GM13977 (cell line): ENCODE data around the gene EXOC8.

ENCODE experiments used
- DNase-seq: peaks from one replicate; pipeline ENCODE4 v3.0.0; 2012; ENCODE audit warnings: low spot score
- CTCF ChIP-seq: IDR thresholded peaks from 2 replicates; pipeline ENCODE4 v1.5.1; 2012; ENCODE audit warnings: mild to moderate bottlenecking, control low read depth; ENCODE audit not compliant: insufficient read depth; ENCODE audit errors: extremely low read depth, missing control alignments
- in situ Hi-C: fragments of 300-500 bp; cut with MboI; formaldehyde crosslinking; loops from one replicate; pipeline ENCODE4 v1.12.0; 2022; ENCODE audit warnings: low sequenced_read_pairs, low pct_unique_long_range_greater_than_20kb, mixed read lengths, inconsistent platforms; ENCODE audit not compliant: unreplicated experiment

EXOC8 gene

GRCh38 chr1:231329483-231329882 lies 8.2 kb downstream of the EXOC8 start:
- no peak for DNase-seq
- in situ Hi-C loops = no loop called here
- TF ChIP-seq CTCF = no peak

- in situ Hi-C loops = no loop called here
Observed at GRCh38 chr1:231327617-231328016, 10.0 kb downstream of the EXOC8 start.

GRCh38 chr1:231326248-231326647 lies 11.4 kb downstream of the EXOC8 start:
- no peak for DNase-seq
- in situ Hi-C loops = no loop called here
- no peak for TF ChIP-seq CTCF

More at GRCh38 chr1:231327617-231328016, 10.0 kb downstream of the EXOC8 start:
- DNase-seq = no peak
- TF ChIP-seq CTCF = no peak

GRCh38 chr1:231324660-231325059 lies 13.0 kb downstream of the EXOC8 start:
- TF ChIP-seq CTCF = no peak
- no peak for DNase-seq
- in situ Hi-C loops = no loop called here

- no peak for DNase-seq
- in situ Hi-C loops = no loop called here
- no peak for TF ChIP-seq CTCF
Observed at GRCh38 chr1:231322880-231323530, 14.6 kb downstream of the EXOC8 start.

GRCh38 chr1:231319080-231319479 lies 18.6 kb downstream of the EXOC8 start:
- no peak for DNase-seq
- in situ Hi-C loops = no loop called here
- no peak for TF ChIP-seq CTCF
